GM23338 (cell line): ENCODE measurements around the gene OPRD1.
A peak's percentile ranks its signal among the peaks of the same experiment; 100 is the strongest.

Experiments
- CREB1 ChIP-seq: fragments of 250-450 bp; sonication (Bioruptor Pico); IDR thresholded peaks from 2 replicates; pipeline ENCODE4 v1.5.0; 2020; ENCODE audit warnings: low read depth, mild to moderate bottlenecking, moderate library complexity
- EZH2 ChIP-seq: fragments of 200-600 bp; sonication (generic); IDR thresholded peaks from one replicate; pipeline ENCODE4 v1.8.0; 2017; ENCODE audit warnings: antibody characterized with exemption, mild to moderate bottlenecking, low read depth; ENCODE audit not compliant: unreplicated experiment
- EZH2phosphoT487 ChIP-seq: fragments of 200-600 bp; sonication (generic); IDR thresholded peaks from one replicate; pipeline ENCODE4 v1.8.1; 2018; ENCODE audit warnings: antibody characterized with exemption; ENCODE audit not compliant: unreplicated experiment
- JUNB ChIP-seq: IDR thresholded peaks from one replicate; pipeline ENCODE4 v1.6.1; 2016; ENCODE audit warnings: antibody characterized with exemption; ENCODE audit not compliant: unreplicated experiment
- POLR2AphosphoS5 ChIP-seq: IDR thresholded peaks from 2 replicates; pipeline ENCODE4 v1.6.1; 2016; ENCODE audit warnings: antibody characterized with exemption, low read depth
- ZNF114 ChIP-seq: fragments of 250-450 bp; sonication (Bioruptor Pico); IDR thresholded peaks from 2 replicates; pipeline ENCODE4 v1.5.0; 2020; ENCODE audit warnings: mild to moderate bottlenecking, moderate library complexity
- TF ChIP-seq, protein P1 (sequence below), 2 experiments: fragments of 200-600 bp in 1 of 2; sonication (generic) in 1 of 2; conservative IDR thresholded peaks; 2 replicates each; pipeline versions ENCODE4 v1.5.1 to v1.6.1; 2016 to 2017; ENCODE audit warnings: antibody characterized with exemption in 2 of 2, low read depth in 2 of 2, mild to moderate bottlenecking in 2 of 2, moderate library complexity in 1 of 2
- TF ChIP-seq, protein P2 (sequence below): fragments of 250-450 bp; sonication (Bioruptor Pico); IDR thresholded peaks from 2 replicates; pipeline ENCODE4 v1.5.0; 2020; ENCODE audit warnings: mild to moderate bottlenecking, moderate library complexity
- TF ChIP-seq, protein P3 (sequence below): IDR thresholded peaks from one replicate; pipeline ENCODE4 v1.6.1; 2018; ENCODE audit warnings: antibody characterized with exemption; ENCODE audit not compliant: unreplicated experiment
- TF ChIP-seq, protein P4 (sequence below): IDR thresholded peaks from 2 replicates; pipeline ENCODE4 v1.6.1; 2016; ENCODE audit warnings: antibody characterized with exemption

DNA sequence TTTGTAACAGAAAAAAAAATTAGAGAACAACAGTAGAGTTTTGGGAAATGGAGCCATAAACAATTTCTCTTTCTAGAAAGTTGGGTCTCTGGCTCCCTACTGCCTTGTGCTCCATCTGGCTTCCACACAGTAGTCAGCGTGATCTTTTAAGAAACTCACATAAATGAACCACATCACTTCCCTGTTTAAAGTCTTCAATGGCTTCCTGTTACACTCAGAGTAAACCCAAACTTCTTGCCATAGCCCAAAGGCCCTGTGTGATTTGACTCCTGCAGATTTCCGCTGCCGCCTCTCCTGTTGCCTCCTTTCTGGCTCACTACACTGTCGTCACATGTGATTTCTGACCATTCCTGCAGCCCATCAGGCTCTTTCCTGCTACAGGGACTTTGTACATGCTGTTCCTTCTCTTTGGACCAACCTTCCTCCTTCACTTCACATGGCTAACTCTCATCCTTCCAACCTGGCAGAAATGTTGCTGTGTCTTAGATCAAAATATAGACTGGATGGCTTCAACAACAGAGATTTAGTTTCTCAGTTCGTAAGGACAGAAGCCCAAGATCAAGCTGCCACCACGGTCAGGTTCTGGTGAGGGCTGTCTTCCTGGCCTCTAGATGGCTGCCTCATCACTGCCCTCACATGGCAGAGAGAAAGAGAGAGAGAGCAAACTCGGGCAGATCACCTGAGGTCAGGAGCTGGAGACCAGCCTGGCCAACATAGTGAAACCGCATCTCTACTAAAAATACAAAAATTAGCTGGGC is 34.0 kb downstream of the OPRD1 start:
- TF ChIP-seq, protein P1, sequence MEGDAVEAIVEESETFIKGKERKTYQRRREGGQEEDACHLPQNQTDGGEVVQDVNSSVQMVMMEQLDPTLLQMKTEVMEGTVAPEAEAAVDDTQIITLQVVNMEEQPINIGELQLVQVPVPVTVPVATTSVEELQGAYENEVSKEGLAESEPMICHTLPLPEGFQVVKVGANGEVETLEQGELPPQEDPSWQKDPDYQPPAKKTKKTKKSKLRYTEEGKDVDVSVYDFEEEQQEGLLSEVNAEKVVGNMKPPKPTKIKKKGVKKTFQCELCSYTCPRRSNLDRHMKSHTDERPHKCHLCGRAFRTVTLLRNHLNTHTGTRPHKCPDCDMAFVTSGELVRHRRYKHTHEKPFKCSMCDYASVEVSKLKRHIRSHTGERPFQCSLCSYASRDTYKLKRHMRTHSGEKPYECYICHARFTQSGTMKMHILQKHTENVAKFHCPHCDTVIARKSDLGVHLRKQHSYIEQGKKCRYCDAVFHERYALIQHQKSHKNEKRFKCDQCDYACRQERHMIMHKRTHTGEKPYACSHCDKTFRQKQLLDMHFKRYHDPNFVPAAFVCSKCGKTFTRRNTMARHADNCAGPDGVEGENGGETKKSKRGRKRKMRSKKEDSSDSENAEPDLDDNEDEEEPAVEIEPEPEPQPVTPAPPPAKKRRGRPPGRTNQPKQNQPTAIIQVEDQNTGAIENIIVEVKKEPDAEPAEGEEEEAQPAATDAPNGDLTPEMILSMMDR (conservative IDR thresholded peaks at IDR 0.05; ENCODE audit: low read depth in 2 of 2): peak; percentile 48 to 67
- TF ChIP-seq POLR2AphosphoS5: no peak
- TF ChIP-seq EZH2: no peak
- TF ChIP-seq, protein P2, sequence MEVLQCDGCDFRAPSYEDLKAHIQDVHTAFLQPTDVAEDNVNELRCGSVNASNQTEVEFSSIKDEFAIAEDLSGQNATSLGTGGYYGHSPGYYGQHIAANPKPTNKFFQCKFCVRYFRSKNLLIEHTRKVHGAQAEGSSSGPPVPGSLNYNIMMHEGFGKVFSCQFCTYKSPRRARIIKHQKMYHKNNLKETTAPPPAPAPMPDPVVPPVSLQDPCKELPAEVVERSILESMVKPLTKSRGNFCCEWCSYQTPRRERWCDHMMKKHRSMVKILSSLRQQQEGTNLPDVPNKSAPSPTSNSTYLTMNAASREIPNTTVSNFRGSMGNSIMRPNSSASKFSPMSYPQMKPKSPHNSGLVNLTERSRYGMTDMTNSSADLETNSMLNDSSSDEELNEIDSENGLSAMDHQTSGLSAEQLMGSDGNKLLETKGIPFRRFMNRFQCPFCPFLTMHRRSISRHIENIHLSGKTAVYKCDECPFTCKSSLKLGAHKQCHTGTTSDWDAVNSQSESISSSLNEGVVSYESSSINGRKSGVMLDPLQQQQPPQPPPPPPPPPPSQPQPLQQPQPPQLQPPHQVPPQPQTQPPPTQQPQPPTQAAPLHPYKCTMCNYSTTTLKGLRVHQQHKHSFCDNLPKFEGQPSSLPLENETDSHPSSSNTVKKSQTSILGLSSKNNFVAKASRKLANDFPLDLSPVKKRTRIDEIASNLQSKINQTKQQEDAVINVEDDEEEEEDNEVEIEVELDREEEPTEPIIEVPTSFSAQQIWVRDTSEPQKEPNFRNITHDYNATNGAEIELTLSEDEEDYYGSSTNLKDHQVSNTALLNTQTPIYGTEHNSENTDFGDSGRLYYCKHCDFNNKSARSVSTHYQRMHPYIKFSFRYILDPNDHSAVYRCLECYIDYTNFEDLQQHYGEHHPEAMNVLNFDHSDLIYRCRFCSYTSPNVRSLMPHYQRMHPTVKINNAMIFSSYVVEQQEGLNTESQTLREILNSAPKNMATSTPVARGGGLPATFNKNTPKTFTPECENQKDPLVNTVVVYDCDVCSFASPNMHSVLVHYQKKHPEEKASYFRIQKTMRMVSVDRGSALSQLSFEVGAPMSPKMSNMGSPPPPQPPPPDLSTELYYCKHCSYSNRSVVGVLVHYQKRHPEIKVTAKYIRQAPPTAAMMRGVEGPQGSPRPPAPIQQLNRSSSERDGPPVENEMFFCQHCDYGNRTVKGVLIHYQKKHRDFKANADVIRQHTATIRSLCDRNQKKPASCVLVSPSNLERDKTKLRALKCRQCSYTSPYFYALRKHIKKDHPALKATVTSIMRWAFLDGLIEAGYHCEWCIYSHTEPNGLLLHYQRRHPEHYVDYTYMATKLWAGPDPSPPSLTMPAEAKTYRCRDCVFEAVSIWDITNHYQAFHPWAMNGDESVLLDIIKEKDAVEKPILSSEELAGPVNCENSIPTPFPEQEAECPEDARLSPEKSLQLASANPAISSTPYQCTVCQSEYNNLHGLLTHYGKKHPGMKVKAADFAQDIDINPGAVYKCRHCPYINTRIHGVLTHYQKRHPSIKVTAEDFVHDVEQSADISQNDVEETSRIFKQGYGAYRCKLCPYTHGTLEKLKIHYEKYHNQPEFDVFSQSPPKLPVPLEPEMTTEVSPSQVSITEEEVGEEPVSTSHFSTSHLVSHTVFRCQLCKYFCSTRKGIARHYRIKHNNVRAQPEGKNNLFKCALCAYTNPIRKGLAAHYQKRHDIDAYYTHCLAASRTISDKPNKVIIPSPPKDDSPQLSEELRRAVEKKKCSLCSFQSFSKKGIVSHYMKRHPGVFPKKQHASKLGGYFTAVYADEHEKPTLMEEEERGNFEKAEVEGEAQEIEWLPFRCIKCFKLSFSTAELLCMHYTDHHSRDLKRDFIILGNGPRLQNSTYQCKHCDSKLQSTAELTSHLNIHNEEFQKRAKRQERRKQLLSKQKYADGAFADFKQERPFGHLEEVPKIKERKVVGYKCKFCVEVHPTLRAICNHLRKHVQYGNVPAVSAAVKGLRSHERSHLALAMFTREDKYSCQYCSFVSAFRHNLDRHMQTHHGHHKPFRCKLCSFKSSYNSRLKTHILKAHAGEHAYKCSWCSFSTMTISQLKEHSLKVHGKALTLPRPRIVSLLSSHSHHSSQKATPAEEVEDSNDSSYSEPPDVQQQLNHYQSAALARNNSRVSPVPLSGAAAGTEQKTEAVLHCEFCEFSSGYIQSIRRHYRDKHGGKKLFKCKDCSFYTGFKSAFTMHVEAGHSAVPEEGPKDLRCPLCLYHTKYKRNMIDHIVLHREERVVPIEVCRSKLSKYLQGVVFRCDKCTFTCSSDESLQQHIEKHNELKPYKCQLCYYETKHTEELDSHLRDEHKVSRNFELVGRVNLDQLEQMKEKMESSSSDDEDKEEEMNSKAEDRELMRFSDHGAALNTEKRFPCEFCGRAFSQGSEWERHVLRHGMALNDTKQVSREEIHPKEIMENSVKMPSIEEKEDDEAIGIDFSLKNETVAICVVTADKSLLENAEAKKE (CRISPR knock-in tag): peak; percentile 52
- no peak for TF ChIP-seq CREB1 (CRISPR knock-in tag)
- TF ChIP-seq, protein P3, sequence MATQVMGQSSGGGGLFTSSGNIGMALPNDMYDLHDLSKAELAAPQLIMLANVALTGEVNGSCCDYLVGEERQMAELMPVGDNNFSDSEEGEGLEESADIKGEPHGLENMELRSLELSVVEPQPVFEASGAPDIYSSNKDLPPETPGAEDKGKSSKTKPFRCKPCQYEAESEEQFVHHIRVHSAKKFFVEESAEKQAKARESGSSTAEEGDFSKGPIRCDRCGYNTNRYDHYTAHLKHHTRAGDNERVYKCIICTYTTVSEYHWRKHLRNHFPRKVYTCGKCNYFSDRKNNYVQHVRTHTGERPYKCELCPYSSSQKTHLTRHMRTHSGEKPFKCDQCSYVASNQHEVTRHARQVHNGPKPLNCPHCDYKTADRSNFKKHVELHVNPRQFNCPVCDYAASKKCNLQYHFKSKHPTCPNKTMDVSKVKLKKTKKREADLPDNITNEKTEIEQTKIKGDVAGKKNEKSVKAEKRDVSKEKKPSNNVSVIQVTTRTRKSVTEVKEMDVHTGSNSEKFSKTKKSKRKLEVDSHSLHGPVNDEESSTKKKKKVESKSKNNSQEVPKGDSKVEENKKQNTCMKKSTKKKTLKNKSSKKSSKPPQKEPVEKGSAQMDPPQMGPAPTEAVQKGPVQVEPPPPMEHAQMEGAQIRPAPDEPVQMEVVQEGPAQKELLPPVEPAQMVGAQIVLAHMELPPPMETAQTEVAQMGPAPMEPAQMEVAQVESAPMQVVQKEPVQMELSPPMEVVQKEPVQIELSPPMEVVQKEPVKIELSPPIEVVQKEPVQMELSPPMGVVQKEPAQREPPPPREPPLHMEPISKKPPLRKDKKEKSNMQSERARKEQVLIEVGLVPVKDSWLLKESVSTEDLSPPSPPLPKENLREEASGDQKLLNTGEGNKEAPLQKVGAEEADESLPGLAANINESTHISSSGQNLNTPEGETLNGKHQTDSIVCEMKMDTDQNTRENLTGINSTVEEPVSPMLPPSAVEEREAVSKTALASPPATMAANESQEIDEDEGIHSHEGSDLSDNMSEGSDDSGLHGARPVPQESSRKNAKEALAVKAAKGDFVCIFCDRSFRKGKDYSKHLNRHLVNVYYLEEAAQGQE: no peak
- no peak for TF ChIP-seq EZH2phosphoT487
- TF ChIP-seq JUNB: no peak
- no peak for TF ChIP-seq ZNF114 (CRISPR knock-in tag)
- TF ChIP-seq, protein P4, sequence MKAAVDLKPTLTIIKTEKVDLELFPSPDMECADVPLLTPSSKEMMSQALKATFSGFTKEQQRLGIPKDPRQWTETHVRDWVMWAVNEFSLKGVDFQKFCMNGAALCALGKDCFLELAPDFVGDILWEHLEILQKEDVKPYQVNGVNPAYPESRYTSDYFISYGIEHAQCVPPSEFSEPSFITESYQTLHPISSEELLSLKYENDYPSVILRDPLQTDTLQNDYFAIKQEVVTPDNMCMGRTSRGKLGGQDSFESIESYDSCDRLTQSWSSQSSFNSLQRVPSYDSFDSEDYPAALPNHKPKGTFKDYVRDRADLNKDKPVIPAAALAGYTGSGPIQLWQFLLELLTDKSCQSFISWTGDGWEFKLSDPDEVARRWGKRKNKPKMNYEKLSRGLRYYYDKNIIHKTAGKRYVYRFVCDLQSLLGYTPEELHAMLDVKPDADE: no peak
